Mucosa of rectum (tissue), 2 donors: Measurements from ENCODE around the gene SLC29A1.

ENCODE experiments used
- H3K27ac ChIP-seq, 2 donors: one replicate each; pipeline ENCODE4 v1.7.0; 2013; ENCODE audit warnings: inconsistent platforms in 2 of 2, low read depth in 2 of 2, low read length in 2 of 2
- H3K27me3 ChIP-seq, 2 donors: one replicate each; pipeline ENCODE4 v1.7.0; 2013; ENCODE audit warnings: low read length in 2 of 2; ENCODE audit not compliant: control insufficient read depth in 2 of 2, insufficient read depth in 2 of 2
- H3K36me3 ChIP-seq, 2 donors: one replicate each; pipeline ENCODE4 v1.7.0; 2013; ENCODE audit warnings: low read length in 2 of 2; ENCODE audit not compliant: control insufficient read depth in 2 of 2, insufficient read depth in 2 of 2
- H3K4me1 ChIP-seq, 2 donors: one replicate each; pipeline ENCODE4 v1.7.0; 2013; ENCODE audit warnings: low read length in 2 of 2, mild to moderate bottlenecking in 1 of 2; ENCODE audit not compliant: control insufficient read depth in 2 of 2, insufficient read depth in 2 of 2
- H3K4me3 ChIP-seq, 2 donors: one replicate each; pipeline ENCODE4 v1.7.0; 2013; ENCODE audit warnings: low read length in 2 of 2
- H3K9ac ChIP-seq, 2 donors: one replicate each; pipeline ENCODE4 v1.7.0; 2013; ENCODE audit warnings: low read length in 2 of 2, low read depth in 1 of 2, mild to moderate bottlenecking in 1 of 2
- H3K9me3 ChIP-seq, 2 donors: one replicate each; pipeline ENCODE4 v1.7.0; 2013; ENCODE audit warnings: low read length in 2 of 2; ENCODE audit not compliant: control insufficient read depth in 2 of 2
- donor health status: healthy.
- donor health status: Normal muscosa, but diverticular disease.

SLC29A1 gene

DNA sequence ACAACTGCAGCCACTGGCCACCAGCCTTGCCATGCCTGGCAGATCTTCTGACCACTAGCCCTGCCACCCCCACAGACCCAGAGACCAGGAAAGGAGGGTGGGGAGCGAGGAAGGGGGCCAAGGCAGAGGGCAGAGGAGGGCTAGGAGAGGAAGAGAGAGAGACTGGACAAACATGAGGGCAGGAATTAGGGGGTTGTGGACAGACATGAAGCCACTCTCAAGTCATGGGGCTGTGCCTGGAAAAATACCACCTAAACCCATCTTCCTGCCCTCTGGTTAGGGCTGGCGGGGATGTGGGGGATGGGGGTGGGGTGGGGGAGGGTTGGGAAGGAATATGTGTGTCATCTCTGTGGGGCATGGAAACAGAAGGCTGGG, 1.4 kb upstream of the SLC29A1 start:
- Histone ChIP-seq H3K27me3 (no peaks in the 10 kb centered on the region), H3K4me3 (peak overlapping the region in 1 of 2 donors; percentile 12), H3K27ac (peak overlapping the region; percentile 70 to 81), H3K4me1 (peaks cover 42 to 45% of the 10 kb centered on the region in 2 donors), H3K9me3 (no peaks in the 10 kb centered on the region), H3K36me3 (no peaks in the 10 kb centered on the region), H3K9ac (peak overlapping the region in 1 of 2 donors; percentile 26)

GRCh38 chr6:44222486-44223318, 693 bp upstream of the SLC29A1 start:
- no peaks in the 10 kb centered on the region for H3K9me3 ChIP-seq
- H3K9ac ChIP-seq = peak overlapping the region in 1 of 2 donors; percentile 37
- no peaks in the 10 kb centered on the region for H3K36me3 ChIP-seq
- H3K4me3 ChIP-seq = peak overlapping the region; percentile 39 to 51
- peaks cover 39 to 44% of the 10 kb centered on the region in 2 donors for H3K4me1 ChIP-seq
- H3K27me3 ChIP-seq = no peaks in the 10 kb centered on the region
- H3K27ac ChIP-seq = peak overlapping the region in 1 of 2 donors; percentile 56

DNA sequence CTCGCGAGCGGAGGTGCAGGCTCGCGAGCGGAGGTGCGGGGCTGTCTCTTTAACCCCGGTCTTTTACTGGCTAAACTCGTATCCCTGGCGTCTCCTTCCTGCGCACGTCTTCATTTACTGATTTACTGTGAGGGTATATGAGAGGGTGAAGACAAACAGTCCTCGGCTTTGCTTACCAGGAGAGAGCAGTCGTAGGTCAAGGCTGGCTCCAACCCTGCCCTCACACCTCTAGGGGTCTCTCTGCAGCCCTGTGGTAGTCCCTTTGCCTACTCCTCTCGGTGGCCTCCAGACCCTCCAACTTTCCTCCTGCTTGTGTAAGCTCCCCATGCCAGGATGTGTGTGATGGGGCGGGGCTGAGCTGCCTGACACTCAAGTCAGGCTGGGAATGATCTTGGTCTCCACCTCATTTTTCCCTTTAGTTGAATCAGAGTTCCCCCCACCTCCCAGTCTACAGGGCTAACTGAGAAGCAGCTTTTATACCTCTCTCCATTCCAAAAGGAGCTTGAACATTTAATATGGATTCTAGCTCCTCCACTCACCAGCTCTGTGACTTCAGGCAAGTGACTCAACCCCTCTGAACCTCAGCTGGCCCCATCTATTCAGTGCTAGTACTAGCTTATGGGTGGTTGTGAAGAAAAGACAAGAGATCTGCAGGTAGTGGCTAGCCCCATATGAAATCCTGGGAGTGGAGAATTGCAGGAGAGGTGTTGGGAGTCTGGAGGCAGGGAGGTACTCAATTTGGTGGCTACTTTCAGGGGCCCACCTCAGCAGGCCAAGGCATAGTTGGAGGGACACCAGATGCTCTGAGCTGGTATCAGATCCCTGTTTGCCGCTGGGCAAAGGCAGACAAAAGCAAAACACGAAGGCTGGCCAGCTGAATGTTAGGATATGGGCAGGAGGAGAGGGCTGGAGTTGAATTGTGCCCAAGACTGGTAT, 902 bp downstream of the SLC29A1 start:
- Histone ChIP-seq H3K27me3 (no peaks in the 10 kb centered on the region), H3K9ac (peak overlapping the region; percentile 24 to 45), H3K4me3 (peak overlapping the region; percentile 61 to 67), H3K4me1 (peaks cover 30 to 31% of the 10 kb centered on the region in 2 donors), H3K27ac (peak overlapping the region in 1 of 2 donors; percentile 48), H3K36me3 (no peaks in the 10 kb centered on the region), H3K9me3 (no peaks in the 10 kb centered on the region)

DNA sequence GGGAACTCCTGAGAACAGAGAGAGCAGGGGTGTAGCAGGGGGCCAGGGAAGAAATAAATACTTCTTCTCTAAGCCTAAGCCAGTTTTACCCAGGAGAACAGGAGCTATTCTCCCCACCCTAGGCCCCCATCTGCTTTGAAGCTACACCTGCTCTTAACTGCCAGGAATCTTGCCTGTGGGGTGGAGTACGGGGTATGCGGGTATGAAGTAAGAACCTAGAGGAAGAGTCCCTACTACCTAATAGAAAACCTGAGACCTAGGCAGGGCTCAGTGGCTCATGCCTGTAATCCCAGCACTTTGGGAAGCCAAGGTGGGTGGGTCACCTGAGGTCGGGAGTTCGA, 1.5 kb downstream of the SLC29A1 start:
- Histone ChIP-seq H3K4me1 (peaks cover 27 to 29% of the 10 kb centered on the region in 2 donors), H3K36me3 (peaks cover 0 to 2% of the 10 kb centered on the region in 2 donors), H3K9me3 (no peaks in the 10 kb centered on the region), H3K4me3 (no peak overlapping the region), H3K27ac (no peak overlapping the region), H3K27me3 (no peaks in the 10 kb centered on the region), H3K9ac (no peak overlapping the region)

GRCh38 chr6:44225579-44226325, 2.4 kb downstream of the SLC29A1 start:
- Histone ChIP-seq H3K9me3 (no peaks in the 10 kb centered on the region), H3K4me1 (peaks cover 25 to 26% of the 10 kb centered on the region in 2 donors), H3K36me3 (peaks cover 0 to 3% of the 10 kb centered on the region in 2 donors), H3K4me3 (peak overlapping the region in 1 of 2 donors; percentile 31), H3K27ac (peak overlapping the region in 1 of 2 donors; percentile 40), H3K9ac (no peak overlapping the region), H3K27me3 (no peaks in the 10 kb centered on the region)

DNA sequence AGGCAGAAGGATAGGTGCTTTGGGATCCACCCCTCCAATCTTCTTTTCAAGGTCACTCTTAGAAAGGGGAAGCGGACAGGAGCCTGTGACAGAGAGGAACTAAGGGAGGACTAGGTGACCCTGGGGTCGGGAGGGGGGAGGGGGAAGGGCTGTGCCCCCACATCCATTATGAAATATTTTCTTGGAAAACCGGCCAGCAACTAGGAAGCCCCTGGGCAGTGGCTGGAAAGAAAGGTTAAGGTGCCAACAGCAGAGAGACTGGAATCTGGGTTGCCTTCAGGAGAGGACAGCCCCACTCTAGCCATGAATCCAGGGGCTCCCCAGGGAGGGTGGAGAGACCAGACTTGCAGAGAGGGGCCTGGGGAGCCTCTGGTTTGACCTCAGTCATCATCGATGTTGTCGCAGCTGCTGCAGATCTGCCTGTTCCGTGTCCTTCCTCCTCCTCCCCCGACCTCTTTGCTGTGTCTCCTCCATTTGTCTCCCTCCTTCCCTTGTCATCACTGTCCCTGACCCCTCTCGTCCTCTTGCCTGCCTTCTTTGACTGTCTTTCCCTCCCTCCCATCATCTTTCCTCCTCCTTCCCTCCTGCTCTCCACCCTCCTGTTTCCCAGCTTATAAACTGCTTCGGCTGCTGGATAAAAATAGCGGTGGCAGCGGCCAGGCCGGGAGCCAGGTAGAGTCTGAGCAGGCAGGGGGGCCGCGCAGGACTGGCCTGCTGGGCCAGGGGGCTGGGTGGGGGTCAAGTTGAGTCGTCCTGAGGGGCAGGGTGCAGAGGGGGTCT, 3.2 kb downstream of the SLC29A1 start:
- Histone ChIP-seq H3K4me3 (no peak overlapping the region), H3K27me3 (no peaks in the 10 kb centered on the region), H3K9me3 (no peaks in the 10 kb centered on the region), H3K4me1 (peaks cover 18 to 20% of the 10 kb centered on the region in 2 donors), H3K36me3 (peaks cover 0 to 3% of the 10 kb centered on the region in 2 donors), H3K9ac (no peak overlapping the region), H3K27ac (peak overlapping the region in 1 of 2 donors; percentile 40)

DNA sequence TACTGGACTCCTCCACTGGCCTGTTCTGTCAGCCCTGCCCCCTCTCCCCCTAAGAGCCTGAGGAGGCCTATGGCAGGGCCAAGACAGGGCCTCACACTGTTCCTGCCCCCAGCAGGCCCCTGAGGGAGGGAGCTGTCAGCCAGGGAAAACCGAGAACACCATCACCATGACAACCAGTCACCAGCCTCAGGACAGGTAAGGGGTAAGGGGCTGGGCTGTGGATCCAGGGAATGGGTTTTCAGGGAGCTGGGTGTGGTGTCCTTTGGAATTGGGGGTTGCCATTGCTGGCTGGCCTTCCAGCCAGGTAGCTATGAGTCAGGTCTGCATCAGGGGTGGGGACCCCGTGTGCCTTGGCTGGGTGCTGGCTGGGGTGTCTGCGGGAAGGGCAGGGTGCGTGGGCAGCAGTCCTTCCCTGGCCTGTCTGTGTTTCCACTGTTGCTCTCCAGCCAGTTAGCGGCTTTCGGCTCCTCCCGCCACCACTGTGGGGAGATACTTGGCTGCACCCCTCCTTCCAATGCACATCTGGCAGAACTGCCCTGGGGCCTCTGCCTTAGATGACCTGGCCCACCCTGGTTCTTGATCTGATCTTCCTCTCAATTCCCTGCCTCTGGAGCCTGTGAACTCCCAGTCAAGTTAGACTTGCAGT, 3.9 kb downstream of the SLC29A1 start:
- Histone ChIP-seq H3K4me1 (peaks cover 12 to 15% of the 10 kb centered on the region in 2 donors), H3K4me3 (no peak overlapping the region), H3K36me3 (peaks cover 0 to 3% of the 10 kb centered on the region in 2 donors), H3K9me3 (no peaks in the 10 kb centered on the region), H3K27ac (peak overlapping the region in 1 of 2 donors; percentile 32), H3K27me3 (no peaks in the 10 kb centered on the region), H3K9ac (no peak overlapping the region)

DNA sequence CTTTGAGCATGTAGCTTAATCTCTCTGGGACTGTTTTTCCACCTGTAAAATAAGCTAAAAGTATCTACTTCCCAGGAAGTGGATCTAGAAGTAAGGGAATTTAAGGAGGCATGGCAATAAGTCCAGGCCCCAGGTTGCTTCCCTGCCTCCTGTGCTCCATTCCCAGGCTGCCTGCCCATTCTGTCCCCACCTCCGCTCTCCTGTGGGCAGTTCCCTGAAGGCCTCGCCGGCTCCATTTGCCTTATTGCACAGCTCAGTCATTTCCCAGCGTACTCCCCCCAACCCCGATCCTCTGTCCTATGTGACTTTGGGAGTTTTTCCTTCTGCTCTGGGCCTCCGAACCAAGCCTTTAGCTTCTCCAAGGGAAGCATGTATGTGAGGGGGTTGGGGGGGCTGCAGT, 4.6 kb downstream of the SLC29A1 start:
- Histone ChIP-seq H3K4me1 (peaks cover 6 to 11% of the 10 kb centered on the region in 2 donors), H3K9me3 (no peaks in the 10 kb centered on the region), H3K4me3 (no peak overlapping the region), H3K36me3 (peaks cover 0 to 3% of the 10 kb centered on the region in 2 donors), H3K27me3 (no peaks in the 10 kb centered on the region), H3K9ac (no peak overlapping the region), H3K27ac (no peak overlapping the region)

DNA sequence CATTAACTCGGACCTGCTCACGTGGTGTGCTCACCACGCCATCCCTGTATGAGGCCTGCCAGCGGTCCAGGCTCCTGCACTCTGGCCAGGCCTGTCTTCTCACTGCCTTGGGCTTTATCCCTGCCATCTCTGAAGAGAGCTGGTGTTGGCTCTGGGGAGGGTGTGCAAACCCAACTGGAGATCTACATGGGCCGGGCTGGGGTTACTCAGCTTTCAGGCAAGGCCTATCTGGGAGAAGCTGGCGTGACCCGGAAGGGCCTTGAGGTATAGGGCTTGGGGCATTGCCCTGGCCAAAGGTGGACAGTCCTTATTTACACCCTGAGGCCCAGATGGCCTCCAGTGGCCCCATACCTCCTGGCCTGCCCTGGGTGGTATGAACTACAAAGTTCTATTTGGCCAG, 5.0 kb downstream of the SLC29A1 start:
- peaks cover 0 to 3% of the 10 kb centered on the region in 2 donors for H3K36me3 ChIP-seq
- H3K9ac ChIP-seq = no peak overlapping the region
- H3K4me1 ChIP-seq = peaks cover 6 to 11% of the 10 kb centered on the region in 2 donors
- H3K27me3 ChIP-seq = no peaks in the 10 kb centered on the region
- H3K4me3 ChIP-seq = no peak overlapping the region
- H3K27ac ChIP-seq = no peak overlapping the region
- H3K9me3 ChIP-seq = no peaks in the 10 kb centered on the region
